ENCODE results near the gene TPMT.
"Not testable (repeated sequence)": the region's sequence is repeated elsewhere in the genome, so short reads cannot be mapped to it uniquely, and the experiment has no call there.

The TPMT gene

DNA sequence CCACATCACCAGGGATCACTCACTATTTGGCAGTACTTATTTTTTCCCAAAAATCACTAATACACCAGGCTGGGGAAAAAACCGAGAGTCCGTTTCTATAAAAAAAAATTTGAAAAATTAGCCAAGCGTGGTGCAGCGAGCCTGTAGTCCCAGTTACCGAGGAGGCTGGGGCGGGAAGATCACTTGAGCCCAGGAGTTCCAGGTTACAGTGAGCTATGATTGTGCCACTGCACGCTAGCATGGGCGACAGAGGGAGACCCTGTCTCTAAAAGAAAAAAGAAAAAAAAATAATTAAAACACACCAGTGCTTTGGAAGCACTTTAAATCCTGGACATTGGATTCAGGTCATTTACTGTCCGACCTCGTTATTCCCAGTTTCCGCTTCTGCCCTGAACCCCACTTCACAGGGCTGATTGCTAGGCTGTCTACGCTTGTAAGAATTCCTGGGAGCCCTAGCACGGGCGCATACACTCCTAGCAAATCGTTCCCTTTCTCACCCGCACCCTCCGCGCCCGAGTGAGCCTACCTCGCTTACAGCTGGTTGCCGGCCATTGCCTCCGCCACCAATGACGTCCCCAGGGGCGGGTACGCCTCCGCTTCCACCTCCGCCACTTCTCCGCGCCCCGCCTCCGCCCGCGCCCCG is at the start of gene TPMT:
Gene TPMT, minus strand, starts transcription at position 571 of the 643 bp plus-strand sequence. CDS start 5,950 bp downstream, outside the sequence.
- peak in 1 of 2 experiments; percentile 94 for DNase-seq

DNA sequence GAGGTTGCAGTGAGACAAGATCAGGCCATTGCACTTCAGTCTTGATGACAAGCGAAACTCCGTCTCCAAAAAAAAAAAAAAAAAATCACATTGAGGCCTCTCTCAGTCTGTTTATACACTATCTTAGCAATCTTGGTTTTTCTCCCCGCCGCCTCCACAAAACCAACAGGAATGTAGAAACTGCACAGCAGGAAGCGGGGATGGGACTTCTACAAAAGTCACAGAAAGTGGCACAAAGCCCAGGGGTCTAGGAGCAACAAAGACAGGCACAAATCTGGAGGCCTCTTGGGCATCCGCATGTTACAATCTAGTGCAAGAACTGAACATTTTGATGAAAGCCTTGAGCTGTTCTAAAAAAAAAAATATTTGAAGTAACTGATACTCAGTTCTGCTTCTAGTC is 48.9 kb upstream of the TPMT start:
- DNase-seq: no peak

DNA sequence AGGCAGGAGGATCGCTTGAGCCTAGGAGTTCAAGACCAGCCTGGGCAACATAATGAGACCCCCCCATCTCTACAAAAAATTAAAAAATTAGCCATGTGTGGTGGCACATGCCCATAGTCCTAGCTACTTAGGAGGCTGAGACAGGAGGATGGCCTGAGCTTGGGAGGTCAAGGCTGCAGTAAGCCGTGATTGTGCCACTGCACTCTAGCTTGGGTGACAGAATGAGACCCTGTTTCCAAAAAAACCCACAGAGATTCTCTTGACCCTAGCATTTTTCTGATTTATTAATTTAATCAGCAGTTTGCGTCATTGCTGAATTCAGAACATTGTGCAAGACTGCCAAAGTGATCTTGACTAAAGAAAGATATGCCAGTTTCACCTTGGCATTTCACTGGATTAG is 37.1 kb upstream of the TPMT start:
- DNase-seq: no peak

DNA sequence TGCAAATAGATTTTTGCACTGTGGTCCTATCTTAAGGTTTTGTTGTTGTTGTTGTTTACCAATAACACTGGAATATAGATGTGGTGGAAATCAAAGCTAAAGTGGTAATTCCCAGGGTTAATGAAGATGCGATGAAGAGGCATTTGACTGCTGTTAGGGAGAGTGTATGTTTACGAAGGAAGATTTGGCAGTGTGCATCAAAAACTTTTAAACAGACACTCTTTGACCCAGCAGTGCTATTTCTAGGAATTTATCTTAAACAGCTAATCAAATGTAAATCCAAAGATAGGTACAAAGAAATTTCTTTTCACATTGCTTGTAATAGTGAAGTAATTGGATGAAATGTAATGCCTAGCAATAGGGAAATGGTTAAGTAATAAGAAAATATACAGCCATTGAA is 34.3 kb upstream of the TPMT start:
- no peak for DNase-seq

DNA sequence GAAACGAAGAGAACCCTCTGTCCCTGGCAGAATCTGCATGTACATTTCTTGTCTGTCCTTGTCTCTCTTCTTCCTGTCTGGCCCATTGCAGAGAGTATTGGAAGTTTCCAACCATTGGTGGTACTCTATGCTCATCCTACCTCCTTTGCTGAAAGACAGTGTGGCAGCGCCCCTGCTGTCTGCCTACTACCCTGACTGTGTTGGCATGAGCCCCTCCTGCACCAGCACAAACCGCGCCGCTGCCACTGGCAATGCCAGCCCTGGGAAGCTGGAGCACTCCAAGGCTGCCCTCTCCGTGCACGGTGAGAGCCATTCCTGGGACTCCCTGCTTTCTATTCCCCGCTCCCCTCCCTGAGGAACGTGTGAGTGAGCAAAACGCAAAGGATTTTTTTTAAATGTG is 32.8 kb upstream of the TPMT start:
- DNase-seq: no peak

DNA sequence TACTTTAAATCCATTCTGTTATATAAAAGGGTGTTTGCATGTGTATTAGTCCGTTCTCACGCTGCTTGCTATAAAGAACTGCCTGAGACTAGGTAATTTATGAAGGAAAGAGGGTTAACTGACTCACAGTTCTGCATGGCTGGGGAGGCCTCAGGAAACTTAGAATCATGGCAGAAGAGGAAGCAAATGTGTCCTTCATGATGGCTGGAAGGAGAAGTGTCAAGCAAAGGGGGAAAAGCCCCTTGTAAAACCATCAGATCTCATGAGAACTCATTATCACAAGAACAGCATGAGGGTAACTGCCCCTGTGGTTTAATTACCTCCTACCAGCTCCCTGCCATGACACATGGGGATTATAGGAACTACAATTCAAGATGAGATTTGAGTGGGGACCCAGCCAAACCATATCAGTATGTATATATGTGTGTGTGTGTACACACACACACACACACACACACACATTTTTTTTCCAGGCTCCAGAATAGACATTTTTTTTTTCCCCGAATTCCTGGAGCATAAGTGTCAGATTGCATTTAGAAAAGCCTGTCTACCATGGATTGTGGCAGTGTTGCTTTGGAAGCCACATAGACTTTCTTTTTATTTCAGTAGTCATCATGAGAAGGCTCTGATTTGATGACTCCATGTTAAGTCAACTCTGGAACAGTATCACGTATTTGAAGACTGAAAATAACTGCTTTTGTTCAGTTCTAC is 31.8 kb upstream of the TPMT start:
- DNase-seq: no peak

DNA sequence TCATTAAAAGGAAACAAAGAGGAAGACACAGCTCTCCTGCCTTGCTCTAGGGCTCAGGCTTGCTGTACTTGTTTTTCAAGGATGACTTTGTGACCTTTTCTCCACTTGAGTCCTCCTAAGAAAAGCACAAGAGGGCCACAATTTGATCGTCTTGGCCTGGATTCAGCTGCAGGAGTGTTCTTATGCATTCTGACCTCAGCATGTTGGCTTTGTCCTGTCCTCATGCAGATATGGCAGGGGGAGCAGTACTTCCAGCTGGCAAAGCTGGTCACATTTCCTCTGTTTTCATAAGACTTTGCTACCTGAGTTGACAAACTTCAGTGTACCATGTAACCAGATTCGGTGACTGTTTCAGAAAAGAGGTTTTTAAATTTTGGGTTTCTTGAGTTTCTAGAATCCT is 31.2 kb upstream of the TPMT start:
- DNase-seq: no peak

DNA sequence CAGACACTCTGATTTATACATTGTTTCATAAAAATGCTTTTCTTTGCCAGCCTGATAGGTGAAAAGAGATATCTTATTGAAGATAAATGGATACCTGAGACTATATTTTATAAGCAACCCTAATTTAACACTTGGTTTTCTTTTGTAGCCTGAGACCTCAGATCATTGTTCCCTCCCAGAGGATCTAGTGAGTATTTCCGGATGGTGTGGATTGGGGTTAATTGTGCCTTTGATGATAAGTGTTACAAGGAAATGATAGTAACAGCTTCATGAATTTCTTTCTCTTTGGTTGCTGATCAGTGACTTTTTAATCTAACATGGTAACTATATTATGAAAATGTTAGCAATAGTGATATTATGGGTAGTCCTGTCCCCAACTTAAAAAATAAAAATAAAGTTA is 30.7 kb upstream of the TPMT start:
- no peak for DNase-seq

DNA sequence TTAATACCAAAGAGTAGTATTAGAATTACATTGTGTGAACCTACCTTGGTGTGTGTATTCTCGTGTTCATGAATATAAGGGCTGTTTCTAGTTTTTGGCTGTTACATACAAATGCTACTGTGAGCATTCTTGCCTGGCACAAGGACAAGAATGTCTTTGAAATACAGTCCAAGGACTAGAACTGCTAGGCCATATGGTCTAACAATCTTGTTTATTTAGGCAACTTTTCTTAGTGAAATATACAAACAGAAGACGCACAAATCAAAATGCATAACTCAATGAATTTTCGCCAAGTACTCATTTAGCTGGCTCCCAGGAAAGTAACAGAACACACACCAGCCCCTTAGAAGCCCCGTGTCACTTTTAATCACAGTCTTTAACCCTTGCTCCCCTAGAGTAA is 28.9 kb upstream of the TPMT start:
- no peak for DNase-seq

DNA sequence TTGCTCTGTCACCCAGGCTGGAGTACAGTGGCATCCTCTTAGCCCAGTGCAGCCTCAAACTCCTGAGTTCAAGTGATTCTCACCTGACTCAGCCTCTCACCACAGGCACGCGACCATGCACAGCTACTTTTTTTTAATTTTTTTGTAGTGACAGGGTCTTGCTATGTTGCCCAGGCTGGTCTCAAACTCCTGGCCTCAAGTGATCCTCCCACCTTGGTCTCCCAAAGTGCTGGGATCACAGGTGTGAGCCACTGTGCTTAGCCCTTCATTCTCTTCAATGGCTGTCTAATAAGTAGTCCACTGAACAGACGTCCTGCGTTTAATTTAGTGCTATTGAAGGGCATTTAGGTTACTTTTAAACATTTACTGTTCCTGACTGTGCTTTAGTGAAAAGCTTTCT is 27.7 kb upstream of the TPMT start:
- DNase-seq: no peak

DNA sequence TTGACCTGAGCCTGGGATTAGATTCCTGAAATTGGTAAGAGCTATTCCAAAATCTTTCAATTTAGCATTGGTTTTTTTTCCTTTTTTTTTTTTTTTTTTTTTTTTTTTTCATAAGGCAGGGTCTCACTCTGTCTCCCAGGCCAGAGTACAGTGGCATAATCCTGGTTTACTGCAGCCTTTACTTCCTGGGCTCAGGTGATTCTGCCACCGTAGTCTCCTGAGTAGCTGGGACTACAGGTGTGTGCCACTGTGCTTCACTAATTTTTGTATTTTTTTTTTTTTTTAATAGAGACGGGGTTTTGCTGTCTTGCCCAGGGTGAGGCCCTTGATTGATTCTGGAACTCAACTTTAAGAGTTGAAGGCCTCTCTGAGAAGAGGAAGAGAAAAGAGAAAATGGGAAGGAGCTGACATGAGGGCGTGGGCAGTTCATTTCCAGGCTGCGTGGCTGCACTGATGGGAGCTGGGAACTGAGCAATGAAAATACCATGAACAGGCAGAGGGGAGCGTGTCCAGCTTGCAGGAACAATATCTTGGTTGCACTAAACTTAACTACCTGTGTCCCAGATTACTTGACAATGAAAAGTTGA is 25.0 kb upstream of the TPMT start:
- no peak for DNase-seq

DNA sequence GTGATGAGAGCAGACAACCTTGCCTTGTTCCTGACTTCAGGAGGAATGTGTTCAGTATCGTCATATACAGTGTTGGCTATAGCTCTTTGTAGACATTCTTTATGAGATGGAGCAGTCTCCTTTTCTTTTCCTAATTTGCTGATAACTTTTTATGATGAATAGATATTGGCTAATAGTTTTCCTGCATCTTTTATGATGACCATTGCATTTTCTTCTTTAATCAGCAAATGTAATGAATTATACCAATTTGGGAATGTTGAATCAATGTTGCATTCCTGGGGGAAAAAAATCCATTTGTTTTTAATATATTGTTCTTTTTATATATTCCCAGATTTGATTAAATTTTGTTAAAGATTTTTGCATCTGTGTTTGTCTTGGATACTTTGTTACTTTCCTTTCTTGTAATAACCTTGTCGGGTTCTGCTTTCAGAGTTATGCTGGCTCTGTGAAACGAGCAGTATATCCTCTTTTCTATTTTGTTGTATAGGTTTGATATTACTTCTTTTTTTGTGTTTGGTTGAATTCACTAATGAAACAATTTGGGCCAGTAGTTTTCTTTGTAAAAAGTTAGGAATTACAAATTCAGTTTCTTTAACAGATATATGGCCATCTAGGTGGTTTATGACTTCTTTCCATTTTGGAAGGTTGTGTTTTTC is 24.2 kb upstream of the TPMT start:
- DNase-seq: no peak

DNA sequence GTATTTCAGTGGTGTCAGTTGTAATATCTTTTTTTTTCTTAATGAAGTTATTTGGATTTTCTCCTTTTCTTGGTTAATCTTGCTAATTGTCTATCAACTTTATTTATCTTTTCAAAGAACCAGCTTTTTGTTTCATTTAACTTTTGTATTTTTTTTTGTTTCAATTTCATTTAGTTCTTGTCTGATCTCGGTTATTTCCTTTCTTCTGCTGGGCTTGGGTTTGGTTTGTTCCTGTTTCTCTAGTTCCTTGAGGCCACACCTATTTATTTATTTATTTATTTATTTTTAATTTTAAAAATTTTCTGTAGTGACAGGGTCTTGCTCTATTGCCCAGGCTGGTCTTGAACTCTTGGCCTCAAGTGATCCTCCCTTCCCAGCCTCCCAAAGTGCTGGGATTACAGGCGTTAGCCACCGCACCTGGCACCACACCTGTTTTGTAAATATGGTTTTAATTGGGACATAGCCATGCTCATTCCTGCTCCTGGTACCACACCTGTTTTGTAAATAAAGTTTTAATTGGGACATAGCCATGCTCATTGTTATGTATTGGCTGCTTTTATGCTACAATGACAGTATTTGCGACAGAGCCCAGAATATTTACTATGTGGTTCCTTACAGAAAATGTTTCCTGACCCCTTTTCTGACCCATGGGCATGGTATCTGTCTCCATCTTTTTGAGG is 22.5 kb upstream of the TPMT start:
- no peak for DNase-seq

DNA sequence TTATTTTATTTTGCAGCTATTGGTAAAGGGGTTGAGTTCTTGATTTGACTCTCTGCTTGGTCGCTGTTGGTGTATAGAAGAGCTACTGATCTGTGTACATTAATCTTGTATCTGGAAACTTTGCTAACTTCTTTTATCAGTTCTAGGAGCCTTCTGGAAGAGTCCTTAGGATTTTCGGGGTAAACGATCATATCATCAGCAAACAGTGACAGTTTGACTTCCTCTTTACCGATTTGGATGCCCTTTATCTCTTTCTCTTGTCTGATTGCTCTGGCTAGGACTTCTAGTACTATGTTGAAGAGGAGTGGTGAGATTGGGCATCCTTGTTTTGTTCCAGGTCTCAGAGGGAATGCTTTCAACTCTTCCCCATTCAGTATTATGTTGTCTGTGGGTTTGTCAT is 21.3 kb upstream of the TPMT start:
- not testable (repeated sequence) for DNase-seq

DNA sequence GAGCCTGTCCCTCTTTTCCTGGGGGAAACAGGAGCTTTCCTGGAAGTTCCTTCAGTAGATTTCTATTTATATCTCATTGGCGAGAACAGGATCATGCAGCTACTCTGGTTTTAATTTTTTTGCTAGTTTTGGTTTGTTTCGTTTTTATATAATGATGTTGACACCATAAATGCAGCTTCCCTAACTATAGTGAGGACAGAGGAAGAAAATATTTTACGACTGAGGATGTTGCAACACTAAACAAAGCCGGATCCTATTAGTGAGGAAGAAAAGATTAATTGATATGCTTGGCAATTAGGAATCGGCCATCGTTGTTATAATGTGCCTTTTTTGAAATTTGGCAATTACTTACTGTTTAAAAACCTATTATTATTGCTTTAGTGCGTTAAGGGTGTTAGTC is 17.0 kb upstream of the TPMT start:
- no peak for DNase-seq

DNA sequence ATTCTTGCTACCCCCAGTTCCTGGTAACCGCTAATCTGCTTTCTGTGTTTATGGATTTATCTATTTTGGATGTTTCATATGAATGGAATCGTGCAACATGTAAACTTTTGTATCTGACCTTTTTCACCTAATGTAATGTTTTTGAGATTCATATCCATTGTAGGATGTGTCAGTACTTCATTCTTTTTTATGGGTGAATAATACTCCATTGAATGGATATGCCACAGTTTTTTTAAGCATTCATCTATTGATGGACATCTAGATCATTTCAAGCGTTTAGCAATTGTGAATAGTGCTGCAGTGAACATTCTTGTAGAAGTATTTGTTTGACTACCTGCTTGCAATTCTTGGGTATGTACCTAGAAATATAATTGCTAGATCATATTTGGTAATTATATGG is 13.4 kb upstream of the TPMT start:
- DNase-seq: no peak

DNA sequence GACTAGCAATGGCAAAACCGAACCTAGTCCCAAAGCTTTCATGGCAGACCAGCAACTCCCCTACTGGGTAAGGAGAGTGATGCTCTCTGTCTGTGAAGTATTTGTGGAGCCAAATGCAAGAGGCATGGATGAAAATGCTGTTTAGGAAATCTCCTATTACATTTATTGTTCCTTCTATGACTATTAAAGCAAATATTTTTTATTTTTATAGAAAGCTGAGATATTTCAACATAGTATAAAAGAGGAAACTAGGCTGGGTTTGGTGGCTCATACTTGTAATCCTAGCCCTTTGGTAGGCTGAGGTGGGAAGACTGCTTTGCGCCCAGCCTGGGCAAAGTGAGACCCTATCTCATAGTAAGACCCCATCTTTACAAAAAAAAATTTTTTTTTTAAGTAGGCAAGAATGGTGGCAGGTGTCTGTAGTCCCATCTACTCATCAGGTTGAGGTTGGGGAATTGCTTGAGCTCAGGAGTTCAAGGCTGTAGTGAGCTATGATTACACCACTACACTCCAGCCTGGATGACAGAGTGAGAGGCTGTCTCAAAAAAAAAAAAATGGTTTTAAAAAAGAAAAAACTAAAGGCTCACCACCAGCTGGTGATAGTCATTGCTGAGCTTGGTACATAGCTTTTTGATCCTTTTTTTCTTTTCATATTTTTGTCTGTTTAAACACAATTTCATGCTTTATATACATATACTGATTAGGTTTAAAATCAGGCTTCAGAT is 11.6 kb upstream of the TPMT start:
- DNase-seq: no peak

DNA sequence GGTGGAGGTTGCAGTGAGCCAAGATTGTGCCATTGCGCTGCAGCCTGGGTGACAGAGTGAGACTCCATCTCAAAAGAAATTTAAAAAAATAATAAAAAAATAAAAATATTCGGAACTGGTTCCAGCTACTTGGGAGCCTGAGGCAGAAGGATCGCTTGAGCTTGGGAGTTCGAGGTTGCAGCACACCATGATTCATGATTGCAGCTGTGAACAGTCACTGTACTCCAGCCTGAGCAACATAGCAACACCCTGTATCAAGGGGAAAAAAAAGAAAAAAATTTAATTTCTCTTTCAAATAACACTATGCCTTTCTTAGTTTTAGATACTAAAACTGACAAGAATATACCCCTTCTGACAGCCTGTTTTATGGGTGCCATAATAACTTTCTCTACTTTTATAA is 10.9 kb upstream of the TPMT start:
- no peak for DNase-seq

DNA sequence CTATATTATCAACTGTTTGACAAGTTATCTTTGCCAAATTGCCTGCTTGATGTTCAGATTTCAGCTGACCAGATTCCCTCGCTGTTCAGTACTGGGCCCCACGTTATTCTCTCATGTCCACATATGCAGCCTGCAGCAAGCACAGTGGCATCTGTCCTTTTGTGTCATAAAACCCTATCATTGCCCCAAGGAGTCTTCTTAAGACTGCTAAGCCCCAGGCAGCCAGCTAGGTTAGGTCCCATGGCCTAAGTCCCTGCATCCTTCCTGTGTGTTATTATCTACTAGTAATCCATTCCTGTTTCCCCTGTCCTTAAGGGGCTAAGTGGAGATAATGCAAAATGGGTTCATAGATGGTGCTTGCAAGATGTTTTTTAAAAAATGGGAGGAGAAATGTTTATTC is 7.5 kb upstream of the TPMT start:
- DNase-seq: no peak

DNA sequence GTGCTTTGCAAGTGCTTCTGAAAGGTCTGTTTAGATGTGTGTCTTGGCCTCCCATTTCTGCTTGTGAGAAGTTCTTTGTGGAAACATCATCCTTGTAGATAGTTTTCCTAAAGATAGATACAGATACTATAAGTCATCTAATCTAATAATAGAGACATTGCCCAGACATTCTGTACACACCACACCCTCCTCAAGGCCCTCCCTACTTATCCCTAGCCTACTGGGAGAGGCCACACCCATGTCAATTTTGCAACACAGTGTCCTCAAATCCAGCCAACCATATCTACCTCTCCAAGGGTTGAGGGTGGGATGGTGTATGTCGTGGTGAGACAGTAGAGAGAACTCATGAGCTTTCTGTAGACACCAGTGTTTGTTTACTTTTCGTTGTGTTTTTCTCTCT is 6.6 kb upstream of the TPMT start:
- no peak for DNase-seq

DNA sequence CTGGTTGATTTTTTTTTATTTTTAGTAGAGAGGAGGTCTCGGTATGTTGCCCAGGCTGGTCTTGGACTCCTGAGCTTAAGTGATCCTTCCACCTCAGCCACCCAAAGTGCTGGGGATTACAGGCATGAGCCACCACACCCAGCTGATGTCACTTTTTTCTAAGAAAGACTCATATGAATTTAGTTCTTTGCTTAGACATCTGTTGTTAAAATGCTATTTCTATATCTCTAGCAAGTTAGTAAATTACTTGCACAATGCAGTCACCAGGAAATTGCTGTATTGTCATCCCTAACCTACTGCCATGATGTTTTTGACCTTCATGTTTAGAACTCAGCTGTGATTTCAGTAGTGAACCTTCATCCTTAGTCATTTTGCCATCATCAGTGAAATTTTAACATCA is 6.0 kb upstream of the TPMT start:
- no peak for DNase-seq

DNA sequence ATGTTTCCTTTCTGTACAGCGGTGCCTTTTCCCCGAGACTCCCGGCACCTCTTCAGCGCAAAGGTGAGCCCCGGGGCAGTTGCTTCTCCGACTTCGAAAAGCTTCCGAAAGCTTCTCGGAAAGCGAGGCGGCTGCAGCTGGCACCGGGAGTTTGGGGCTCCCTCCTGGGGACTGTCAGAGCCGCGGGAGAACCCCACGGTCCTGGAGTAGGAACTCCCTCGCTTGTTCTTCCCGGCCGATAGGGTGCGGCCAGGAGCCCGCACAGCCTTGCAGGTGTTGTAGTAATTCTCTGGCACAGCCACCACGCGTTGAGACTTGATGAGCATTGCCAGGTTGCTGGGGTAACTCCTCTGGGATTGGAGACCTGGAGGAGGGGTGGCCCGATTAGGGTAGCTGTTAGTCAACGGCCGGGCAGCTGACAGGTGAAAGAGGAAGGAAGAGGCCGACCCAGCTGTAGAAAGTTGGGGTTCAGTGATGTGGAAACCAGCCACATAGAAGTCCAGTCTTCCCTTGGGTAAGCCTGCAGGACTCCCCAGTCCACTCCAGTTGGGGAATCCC is 1.1 kb upstream of the TPMT start:
- DNase-seq: peak; percentile 83 to 94

Data from NCI-H2081 (cell line).